PC-9 (cell line): Measurements from ENCODE around the gene MVB12B.

Source experiments
- EZH2 ChIP-seq: fragments of 200-600 bp; sonication (generic); IDR thresholded peaks from 2 replicates; pipeline ENCODE4 v1.8.0; 2017; ENCODE audit warnings: antibody characterized with exemption, low read depth
- TF ChIP-seq, protein P1 (sequence below): fragments of 200-600 bp; sonication (generic); conservative IDR thresholded peaks from 2 replicates; pipeline ENCODE4 v1.6.1; 2017; ENCODE audit warnings: mixed run types, antibody characterized with exemption, mild to moderate bottlenecking, moderate library complexity

DNA sequence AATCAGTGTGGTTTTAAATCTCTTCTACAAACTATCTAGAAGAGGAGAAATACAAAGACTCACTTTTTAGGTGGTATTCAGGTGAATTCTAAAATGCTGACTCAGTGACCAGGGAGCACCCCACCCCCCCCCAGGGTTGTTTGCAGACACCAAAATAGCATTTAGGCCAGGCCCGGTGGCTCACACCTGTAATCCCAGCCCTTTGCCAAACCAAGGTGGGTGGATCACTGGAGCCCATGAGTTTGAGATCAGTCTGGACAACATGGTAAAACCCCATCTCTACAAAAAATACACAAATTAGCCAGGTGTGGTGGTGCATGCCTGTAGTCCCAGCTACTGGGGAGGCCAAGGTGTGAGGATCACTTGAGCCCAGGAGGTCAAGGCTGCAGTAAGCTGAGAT, 168.1 kb downstream of the MVB12B start:
- no peak for TF ChIP-seq EZH2
- TF ChIP-seq, protein P1, sequence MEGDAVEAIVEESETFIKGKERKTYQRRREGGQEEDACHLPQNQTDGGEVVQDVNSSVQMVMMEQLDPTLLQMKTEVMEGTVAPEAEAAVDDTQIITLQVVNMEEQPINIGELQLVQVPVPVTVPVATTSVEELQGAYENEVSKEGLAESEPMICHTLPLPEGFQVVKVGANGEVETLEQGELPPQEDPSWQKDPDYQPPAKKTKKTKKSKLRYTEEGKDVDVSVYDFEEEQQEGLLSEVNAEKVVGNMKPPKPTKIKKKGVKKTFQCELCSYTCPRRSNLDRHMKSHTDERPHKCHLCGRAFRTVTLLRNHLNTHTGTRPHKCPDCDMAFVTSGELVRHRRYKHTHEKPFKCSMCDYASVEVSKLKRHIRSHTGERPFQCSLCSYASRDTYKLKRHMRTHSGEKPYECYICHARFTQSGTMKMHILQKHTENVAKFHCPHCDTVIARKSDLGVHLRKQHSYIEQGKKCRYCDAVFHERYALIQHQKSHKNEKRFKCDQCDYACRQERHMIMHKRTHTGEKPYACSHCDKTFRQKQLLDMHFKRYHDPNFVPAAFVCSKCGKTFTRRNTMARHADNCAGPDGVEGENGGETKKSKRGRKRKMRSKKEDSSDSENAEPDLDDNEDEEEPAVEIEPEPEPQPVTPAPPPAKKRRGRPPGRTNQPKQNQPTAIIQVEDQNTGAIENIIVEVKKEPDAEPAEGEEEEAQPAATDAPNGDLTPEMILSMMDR, result no peak
